GM18907 (cell line): ENCODE data around the gene ITGA1.
"Not testable (repeated sequence)": the region's sequence is repeated elsewhere in the genome, so short reads cannot be mapped to it uniquely, and the experiment has no call there.

Experiments used
- ATAC-seq: cut with Tn5 transposase; IDR thresholded peaks from one replicate; pipeline ENCODE4 v1.9.1; 2021; ENCODE audit warnings: mild to moderate bottlenecking, moderate library complexity; ENCODE audit not compliant: unreplicated experiment

The ITGA1 gene

GRCh38 chr5:52827815-52828214, 40.1 kb downstream of the ITGA1 start:
- no peak for ATAC-seq

- ATAC-seq: no peak
These were observed 41.9 kb downstream of the ITGA1 start for GRCh38 chr5:52829664-52830063.

- no peak for ATAC-seq
These were observed 42.9 kb downstream of the ITGA1 start for GRCh38 chr5:52830650-52831049.

DNA sequence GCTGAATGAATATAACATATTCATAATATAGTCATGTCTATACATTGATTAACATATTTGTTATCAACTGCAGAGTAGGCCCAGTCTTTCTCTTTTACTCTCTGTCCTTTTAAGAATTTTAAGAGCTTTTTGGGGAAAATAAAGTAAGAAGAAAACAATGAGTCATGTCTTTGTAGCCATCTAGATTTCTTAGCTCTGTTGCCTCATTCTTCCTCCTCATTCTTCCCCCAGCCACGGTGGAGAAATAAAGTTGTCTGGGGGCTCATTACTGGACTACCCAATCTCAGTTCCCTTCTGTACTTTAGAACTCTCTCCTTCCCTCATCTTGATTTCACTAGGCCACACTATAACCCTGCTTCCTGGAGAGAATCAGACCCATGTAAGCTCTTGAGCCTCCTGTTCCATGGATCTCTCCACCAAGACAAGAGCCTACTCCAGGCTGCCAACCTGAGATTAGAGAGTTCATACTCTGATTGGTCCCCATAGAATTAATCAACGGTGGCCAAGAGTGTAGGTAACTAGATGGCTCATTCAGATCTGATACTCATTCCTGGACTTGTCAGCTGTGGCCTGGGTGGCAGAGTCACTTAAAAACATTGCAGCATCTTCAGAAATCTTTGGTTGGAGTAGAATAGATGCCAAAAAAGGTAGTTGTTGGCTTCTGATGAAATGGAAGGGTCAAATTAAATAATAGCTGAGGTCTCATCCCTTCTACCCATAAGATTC, 44.2 kb downstream of the ITGA1 start:
- no peak for ATAC-seq

DNA sequence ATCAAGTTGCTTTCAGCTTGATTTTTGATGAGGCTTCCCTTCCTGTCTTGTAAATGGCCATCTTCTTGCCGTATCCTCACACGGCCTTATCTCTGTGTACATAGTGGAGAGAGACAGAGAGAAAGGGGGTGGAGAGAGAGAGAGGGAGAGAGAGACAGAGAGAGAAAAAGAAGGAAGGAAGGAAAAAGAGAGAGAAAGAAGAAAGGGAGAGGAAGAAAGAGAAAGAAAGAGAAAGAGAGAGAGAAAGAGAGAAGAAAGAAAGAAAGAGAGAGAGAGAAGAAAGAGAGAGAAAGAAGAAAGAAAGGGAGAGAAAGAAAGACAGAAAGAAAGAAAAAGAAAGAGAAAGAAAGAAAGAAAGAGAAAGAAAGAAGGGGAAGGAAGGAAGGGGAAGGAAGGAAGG, 46.6 kb downstream of the ITGA1 start:
- ATAC-seq: no peak

DNA sequence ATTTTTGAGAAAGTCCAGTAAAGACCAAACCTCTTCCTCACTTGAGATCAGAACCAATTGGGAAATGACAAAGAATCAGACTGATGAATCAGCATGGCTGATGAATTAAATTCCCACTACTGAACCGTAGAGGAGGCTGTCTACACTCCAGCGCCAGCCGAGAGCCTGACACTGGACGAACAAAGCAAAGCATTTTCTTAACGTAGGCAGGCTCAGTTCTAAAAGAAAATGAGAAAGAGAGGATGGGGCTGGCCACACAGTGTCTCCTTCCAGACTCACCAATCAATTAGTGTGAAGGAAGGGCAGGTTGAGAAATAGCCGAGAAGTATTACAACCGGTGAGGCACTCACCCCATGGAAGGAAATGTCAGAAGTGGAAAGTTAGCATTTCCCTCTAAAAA, 49.4 kb downstream of the ITGA1 start:
- no peak for ATAC-seq

DNA sequence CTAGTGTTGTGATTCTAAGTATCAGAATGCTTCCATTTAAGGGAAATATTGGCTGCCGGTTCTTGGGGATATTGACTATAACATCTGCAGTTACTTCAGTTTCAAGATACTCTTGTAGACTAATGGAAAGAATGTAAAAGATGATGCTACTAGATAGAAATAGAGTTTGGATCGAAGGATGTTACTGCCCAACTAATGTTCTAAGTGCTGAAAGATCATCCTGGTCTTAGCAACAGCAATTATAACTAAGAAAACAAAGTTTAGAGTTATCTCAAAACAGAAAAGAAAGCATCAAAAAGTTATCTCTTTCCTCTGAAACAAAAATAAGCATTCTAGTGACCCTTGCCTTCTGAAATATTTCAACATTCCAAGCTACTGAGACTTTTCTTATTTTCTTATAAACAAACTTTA, 49.9 kb downstream of the ITGA1 start:
- ATAC-seq: no peak

- no peak for ATAC-seq
These were observed 50.8 kb downstream of the ITGA1 start for GRCh38 chr5:52838326-52839015.

DNA sequence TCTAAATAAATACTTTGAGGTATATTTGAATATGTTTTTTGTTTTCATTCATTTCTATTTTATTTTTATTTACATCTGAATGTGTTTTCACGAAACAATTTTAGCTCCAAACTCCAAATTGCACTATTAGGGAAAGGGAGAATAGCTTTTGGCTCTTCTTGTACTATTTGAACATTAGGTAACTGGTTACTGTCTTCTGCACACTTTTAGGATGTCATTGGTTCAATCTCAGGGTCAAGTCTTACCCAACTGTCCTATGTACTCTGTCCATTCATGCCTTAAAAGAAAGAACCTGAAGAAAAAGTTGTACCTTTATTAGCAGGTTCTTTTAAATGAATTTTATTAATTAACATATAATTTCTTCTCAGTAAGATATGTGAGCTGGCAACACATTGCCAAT, 51.6 kb downstream of the ITGA1 start:
- ATAC-seq: no peak

GRCh38 chr5:52840277-52841050, 52.7 kb downstream of the ITGA1 start:
- no peak for ATAC-seq

DNA sequence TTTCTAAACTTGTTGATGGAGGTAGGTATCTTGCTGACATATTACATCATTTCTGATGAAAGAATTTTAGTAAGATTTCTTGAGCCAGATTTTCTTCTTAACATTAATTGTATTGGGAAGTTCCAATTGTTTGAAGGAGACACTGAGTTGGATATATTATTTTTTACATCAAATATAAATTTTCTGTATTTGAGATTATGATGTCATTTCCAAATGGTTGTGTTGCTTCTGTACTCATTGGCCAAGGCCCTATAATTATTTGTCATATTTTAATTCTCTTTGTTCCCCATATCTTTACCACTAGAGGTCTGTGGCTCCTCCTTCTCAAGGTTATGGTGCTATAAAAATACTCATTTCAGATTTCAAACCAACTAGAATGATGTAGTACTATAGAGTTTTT, 53.4 kb downstream of the ITGA1 start:
- ATAC-seq: no peak

DNA sequence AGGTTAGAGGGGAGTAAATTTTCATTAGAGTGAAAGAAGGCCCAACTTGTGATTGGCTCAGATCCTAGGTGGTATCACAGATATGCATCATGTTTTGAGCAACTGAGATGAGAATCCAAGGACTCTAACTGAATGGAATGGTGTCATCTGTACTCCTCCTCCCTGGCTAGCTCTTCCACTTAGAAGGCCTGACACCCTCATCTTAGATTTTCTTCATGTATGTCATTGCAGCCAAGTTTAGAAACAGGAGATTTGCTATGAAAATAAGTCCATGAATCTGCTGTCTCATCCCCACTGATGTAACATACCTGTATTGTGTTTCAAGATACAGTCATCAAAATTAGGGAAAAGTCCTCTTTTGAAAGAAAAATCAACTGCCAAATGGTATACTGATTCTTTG, 54.4 kb downstream of the ITGA1 start:
- no peak for ATAC-seq

DNA sequence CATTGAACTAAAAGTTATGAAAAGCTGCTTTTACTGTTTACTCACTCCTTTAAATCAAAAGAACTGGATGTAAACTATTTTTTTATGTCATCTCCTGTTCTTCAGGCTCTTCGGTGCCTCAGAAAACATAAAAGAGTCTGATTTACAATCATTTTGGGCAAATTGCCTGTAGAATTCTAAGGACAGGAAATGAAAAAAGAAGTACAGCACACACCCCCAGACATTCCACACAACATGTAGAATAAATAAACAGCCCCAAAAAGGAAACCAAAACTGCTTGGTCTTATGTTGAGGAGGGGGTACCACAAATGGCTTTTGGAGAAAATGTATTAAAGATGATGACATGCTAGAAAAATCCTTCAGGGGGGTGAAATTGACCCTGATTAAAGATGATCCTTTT, 57.2 kb downstream of the ITGA1 start:
- ATAC-seq: no peak

GRCh38 chr5:52846182-52846842, 58.6 kb downstream of the ITGA1 start:
- no peak for ATAC-seq

DNA sequence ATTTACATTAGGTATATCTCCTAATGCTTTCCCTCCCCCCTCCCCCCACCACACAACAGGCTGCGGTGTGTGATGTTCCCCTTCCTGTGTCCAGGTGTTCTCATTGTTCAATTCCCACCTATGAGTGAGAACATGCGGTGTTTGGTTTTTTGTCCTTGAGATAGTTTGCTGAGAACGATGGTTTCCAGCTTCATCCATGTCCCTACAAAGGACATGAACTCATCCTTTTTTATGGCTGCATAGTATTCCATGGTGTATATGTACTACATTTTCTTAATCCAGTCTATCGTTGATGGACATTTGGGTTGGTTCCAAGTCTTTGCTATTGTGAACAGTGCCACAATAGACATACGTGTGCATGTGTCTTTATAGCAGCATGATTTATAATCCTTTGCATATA, 61.0 kb downstream of the ITGA1 start:
- ATAC-seq: not testable (repeated sequence)

GRCh38 chr5:52849544-52849943, 61.8 kb downstream of the ITGA1 start:
- ATAC-seq: no peak

DNA sequence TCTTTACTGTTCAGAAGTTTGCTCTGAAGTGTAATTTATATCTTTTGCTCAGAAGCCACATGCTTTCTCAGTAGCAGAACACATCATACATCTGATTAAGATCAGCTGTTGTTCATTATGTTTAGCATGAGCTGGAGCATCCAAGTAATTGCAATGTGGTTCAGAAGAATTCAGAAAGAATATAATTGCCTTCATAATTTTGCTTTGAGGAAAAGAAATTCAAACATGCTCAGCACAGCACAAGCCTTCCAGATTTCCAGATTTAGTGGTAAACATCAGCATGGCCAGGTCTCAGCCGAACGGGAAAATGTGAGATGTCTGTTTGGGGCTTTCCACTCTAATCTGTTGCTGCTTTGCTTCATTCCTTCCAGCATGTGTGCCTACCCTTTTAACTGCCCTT, 65.9 kb downstream of the ITGA1 start:
- no peak for ATAC-seq

DNA sequence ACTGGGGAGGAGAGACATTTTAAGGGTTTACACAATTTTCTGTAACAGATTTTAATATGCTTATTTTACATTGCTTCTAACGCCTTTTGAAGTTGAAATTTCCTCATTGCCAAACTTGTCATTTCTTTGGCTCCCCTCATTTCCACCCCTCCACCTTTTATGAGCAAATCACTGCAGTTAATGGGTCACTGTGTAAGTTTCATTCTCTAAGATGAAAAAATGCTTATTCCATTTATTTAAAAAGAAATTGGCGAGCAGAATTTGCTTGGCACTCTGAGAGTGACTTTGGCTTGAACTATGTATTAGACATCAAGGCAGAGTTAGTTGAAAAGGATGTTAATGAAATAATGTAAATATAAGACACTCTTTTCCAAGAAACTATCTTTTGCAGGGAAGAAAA, 66.6 kb downstream of the ITGA1 start:
- no peak for ATAC-seq

GRCh38 chr5:52854949-52855348, 67.2 kb downstream of the ITGA1 start:
- no peak for ATAC-seq

GRCh38 chr5:52856564-52856963, 68.8 kb downstream of the ITGA1 start:
- ATAC-seq: peak; percentile 96

GRCh38 chr5:52859628-52860027, 71.9 kb downstream of the ITGA1 start:
- ATAC-seq: no peak
